Neuronal stem cell (in vitro differentiated cells): ENCODE results near the gene BTBD9.

Experiments used
- DNase-seq: peaks from one replicate; pipeline ENCODE4 v3.0.0-alpha.2; 2013; ENCODE audit warnings: low spot score
- H2AFZ ChIP-seq: one replicate; pipeline ENCODE4 v1.6.1; 2013; ENCODE audit warnings: mild to moderate bottlenecking, low read length, inconsistent platforms
- H2AK5ac ChIP-seq: 2 replicates; pipeline ENCODE4 v1.6.1; 2013; ENCODE audit warnings: low read depth, mild to moderate bottlenecking, inconsistent platforms, low read length, moderate library complexity, mixed read lengths
- H2BK120ac ChIP-seq: 2 replicates; pipeline ENCODE4 v1.6.1; 2013; ENCODE audit warnings: low read depth, mild to moderate bottlenecking, inconsistent platforms, low read length, moderate library complexity, mixed read lengths
- H2BK12ac ChIP-seq: one replicate; pipeline ENCODE4 v1.6.1; 2013; ENCODE audit warnings: low read length, inconsistent platforms
- H2BK15ac ChIP-seq: 2 replicates; pipeline ENCODE4 v1.6.1; 2013; ENCODE audit warnings: mild to moderate bottlenecking, low read length, inconsistent platforms, mixed read lengths
- H2BK5ac ChIP-seq: one replicate; pipeline ENCODE4 v1.6.1; 2013; ENCODE audit warnings: inconsistent platforms, mild to moderate bottlenecking, low read length, moderate library complexity
- H3K14ac ChIP-seq: one replicate; pipeline ENCODE4 v1.6.1; 2013; ENCODE audit warnings: low read length, inconsistent platforms
- H3K18ac ChIP-seq: 2 replicates; pipeline ENCODE4 v1.6.1; 2013; ENCODE audit warnings: low read length, inconsistent platforms
- H3K23ac ChIP-seq: 2 replicates; pipeline ENCODE4 v1.6.1; 2013; ENCODE audit warnings: low read depth, mild to moderate bottlenecking, mixed read lengths, low read length, inconsistent platforms; ENCODE audit not compliant: poor library complexity
- H3K27ac ChIP-seq: replicated peaks from 3 replicates; pipeline ENCODE4 v1.5.1; 2013; ENCODE audit warnings: low read length, inconsistent platforms
- H3K27me3 ChIP-seq, 3 experiments: 2 replicates each; pipeline ENCODE4 v1.6.1; 2013; ENCODE audit warnings: low read length in 3 of 3, mild to moderate bottlenecking in 2 of 3, inconsistent platforms in 1 of 3, low read depth in 1 of 3, mixed read lengths in 1 of 3, moderate library complexity in 1 of 3; ENCODE audit not compliant: control insufficient read depth in 3 of 3, insufficient read depth in 3 of 3
- H3K36me3 ChIP-seq, 2 donors: replicated peaks in 1 of 2; 2 replicates each; pipeline ENCODE4 v1.6.1; 2013; ENCODE audit warnings: low read length in 2 of 2; ENCODE audit not compliant: control insufficient read depth in 2 of 2, insufficient read depth in 2 of 2
- H3K4ac ChIP-seq: 2 replicates; pipeline ENCODE4 v1.6.1; 2013; ENCODE audit warnings: inconsistent platforms, mild to moderate bottlenecking, low read length, moderate library complexity
- H3K4me1 ChIP-seq, 2 donors: 1 replicate in 1 of 2; 2 replicates in 1 of 2; pipeline ENCODE4 v1.6.1; 2013; ENCODE audit warnings: low read length in 2 of 2, low read depth in 1 of 2; ENCODE audit not compliant: control insufficient read depth in 2 of 2, insufficient read depth in 1 of 2
- H3K4me2 ChIP-seq: one replicate; pipeline ENCODE4 v1.6.1; 2013; ENCODE audit warnings: mild to moderate bottlenecking, low read length, inconsistent platforms; ENCODE audit not compliant: insufficient read depth, poor library complexity, severe bottlenecking
- H3K4me3 ChIP-seq, 2 donors: 2 replicates each; pipeline ENCODE4 v1.5.1; 2013; ENCODE audit warnings: low read length in 2 of 2, mild to moderate bottlenecking in 2 of 2, inconsistent platforms in 1 of 2, moderate library complexity in 1 of 2
- H3K79me1 ChIP-seq: one replicate; pipeline ENCODE4 v1.6.1; 2013; ENCODE audit warnings: low read depth, mild to moderate bottlenecking, inconsistent platforms, low read length, moderate library complexity
- H3K9ac ChIP-seq: one replicate; pipeline ENCODE4 v1.6.1; 2013; ENCODE audit warnings: mild to moderate bottlenecking, low read depth, low read length, inconsistent platforms; ENCODE audit not compliant: poor library complexity
- H3K9me3 ChIP-seq, 2 donors: replicated peaks in 1 of 2; 2 replicates each; pipeline versions ENCODE3 to v1.6.1; 2013; ENCODE audit warnings: low read length in 2 of 2, mild to moderate bottlenecking in 2 of 2, inconsistent platforms in 1 of 2, low read depth in 1 of 2, mixed read lengths in 1 of 2, moderate library complexity in 1 of 2; ENCODE audit not compliant: control insufficient read depth in 2 of 2, insufficient read depth in 1 of 2
- H4K8ac ChIP-seq: one replicate; pipeline ENCODE4 v1.6.1; 2013; ENCODE audit warnings: low read depth, mild to moderate bottlenecking, inconsistent platforms, low read length, moderate library complexity
- H4K91ac ChIP-seq: one replicate; pipeline ENCODE4 v1.6.1; 2013; ENCODE audit warnings: low read length, low read depth, mild to moderate bottlenecking, inconsistent platforms; ENCODE audit not compliant: poor library complexity
- WGBS, 2 donors: extraction: QIAGEN DNeasy Blood & Tissue Kit; methylation state at CpG; one replicate each; pipeline ENCODE4 v1.1.7; 2013; ENCODE audit warnings: missing lambda C conversion rate in 2 of 2, mixed read lengths in 1 of 2; ENCODE audit not compliant: insufficient read length in 2 of 2, insufficient replicate concordance in 1 of 2; ENCODE audit errors: extremely low coverage in 2 of 2; 5-methylcytosine and 5-hydroxymethylcytosine counted together

Gene BTBD9

DNA sequence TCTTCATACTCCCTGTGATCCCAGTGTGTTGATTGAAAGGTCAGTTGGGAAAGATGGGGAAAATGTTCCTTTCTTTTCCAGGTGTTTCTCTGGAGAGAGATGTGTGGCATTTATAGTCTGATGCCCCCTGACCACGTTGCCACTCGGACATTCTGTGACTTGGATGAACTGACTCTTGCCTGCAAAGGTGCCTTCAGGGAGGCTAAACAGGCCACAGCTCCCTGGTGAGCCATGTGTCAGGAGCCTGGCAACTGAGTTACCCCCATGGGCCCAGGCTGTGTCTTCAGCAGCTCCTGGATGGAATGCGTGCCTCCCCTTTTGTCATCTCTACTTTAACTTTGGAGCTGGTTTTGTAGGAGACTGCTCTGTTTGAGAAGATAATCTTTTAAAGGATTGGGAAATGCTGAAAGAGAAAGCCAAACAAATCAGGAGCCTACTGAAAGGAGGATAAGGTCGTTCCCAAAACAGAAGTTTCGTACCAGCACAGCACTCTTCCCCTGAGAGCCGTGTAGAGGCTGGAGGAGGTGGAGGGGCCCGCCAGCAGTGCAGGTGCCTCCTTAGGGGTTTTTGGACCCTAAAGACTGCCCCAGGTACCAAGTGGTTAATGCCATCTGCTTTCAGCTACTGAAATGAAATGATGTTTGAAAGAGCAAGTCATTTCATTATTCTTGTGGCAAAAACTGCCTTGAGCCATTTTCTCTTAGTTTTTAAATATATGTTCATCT, 497.4 kb downstream of the BTBD9 start:
- Histone ChIP-seq H3K9ac (no peak overlapping the region), H3K79me1 (no peaks in the 10 kb centered on the region), H4K91ac (no peak overlapping the region), H4K8ac (no peak overlapping the region), H3K4me2 (no peak overlapping the region), H2AK5ac (no peak overlapping the region), H3K23ac (no peak overlapping the region), H2BK12ac (no peak overlapping the region), H3K18ac (no peak overlapping the region), H3K4me1 (peaks cover 8 to 22% of the 10 kb centered on the region in 2 donors), H3K9me3 (peaks cover 0 to 6% of the 10 kb centered on the region in 2 donors), H3K27me3 (no peaks in the 10 kb centered on the region), H2BK120ac (no peak overlapping the region), H3K4ac (no peak overlapping the region), H2BK5ac (no peak overlapping the region), H3K27ac (no peak overlapping the region), H3K4me3 (no peak overlapping the region), H3K14ac (no peak overlapping the region), H3K36me3 (peaks cover 0 to 3% of the 10 kb centered on the region in 2 donors), H2BK15ac (no peak overlapping the region), H2AFZ (no peak overlapping the region)
- no peak for DNase-seq
- WGBS, 2 donors: no CpG with 5 or more reads among the region's 7 CpGs

DNA sequence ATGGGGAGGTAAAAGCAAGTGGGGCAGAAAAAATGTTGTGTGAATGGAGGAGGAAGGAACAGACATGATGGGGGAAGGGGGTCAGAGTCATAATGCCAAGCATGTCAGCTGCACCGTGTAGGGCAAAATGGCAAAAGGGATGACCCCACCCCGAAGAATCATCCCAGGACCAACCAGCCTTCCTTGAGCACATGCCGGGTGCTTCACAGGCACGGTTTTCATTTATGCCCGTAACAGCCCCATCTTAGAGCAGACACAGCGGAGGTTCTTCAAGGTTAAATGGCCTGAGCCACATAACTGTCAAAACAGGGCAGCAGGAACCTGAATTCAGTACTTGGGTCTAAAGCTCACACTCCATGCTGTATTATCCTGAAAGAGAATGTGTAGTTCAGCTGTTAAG, 498.0 kb downstream of the BTBD9 start:
- no peak for DNase-seq
- H2BK15ac ChIP-seq: no peak overlapping the region
- no CpG with 5 or more reads among the region's 6 CpGs for WGBS, 2 donors
- no peak overlapping the region for H3K27ac ChIP-seq
- no peak overlapping the region for H2BK12ac ChIP-seq
- no peak overlapping the region for H3K4me3 ChIP-seq
- H3K4me1 ChIP-seq: peaks cover 10 to 25% of the 10 kb centered on the region in 2 donors
- H4K91ac ChIP-seq: no peak overlapping the region
- H2BK5ac ChIP-seq: no peak overlapping the region
- H3K79me1 ChIP-seq: no peaks in the 10 kb centered on the region
- H3K4me2 ChIP-seq: no peak overlapping the region
- peaks cover 0 to 6% of the 10 kb centered on the region in 2 donors for H3K9me3 ChIP-seq
- H3K36me3 ChIP-seq: peaks cover 0 to 3% of the 10 kb centered on the region in 2 donors
- H3K27me3 ChIP-seq: no peaks in the 10 kb centered on the region
- H3K14ac ChIP-seq: no peak overlapping the region
- H3K4ac ChIP-seq: no peak overlapping the region
- H2AK5ac ChIP-seq: no peak overlapping the region
- H3K23ac ChIP-seq: no peak overlapping the region
- no peak overlapping the region for H3K18ac ChIP-seq
- H3K9ac ChIP-seq: no peak overlapping the region
- H2AFZ ChIP-seq: no peak overlapping the region
- H2BK120ac ChIP-seq: no peak overlapping the region
- no peak overlapping the region for H4K8ac ChIP-seq

DNA sequence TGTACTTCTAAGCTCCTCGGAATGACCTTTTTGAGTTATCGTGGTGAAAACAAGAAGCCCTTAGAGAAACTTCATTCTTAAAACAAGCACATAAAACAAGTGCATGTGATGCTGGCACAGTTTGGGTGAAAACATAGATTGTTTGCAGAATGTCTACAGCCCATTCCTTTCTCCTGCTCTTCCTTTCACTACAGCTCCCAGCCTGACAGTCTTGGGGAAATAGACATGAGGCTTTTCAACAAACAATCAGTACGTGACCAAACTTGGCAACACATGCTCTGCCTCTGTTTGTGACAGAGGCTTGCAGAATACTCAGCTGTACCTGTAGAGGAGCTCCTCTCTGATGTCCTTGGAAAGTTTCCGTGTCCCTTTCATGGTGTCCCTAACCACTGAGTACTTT, 498.6 kb downstream of the BTBD9 start:
- Histone ChIP-seq H4K8ac (no peak overlapping the region), H3K4ac (no peak overlapping the region), H2BK12ac (no peak overlapping the region), H3K18ac (no peak overlapping the region), H3K27ac (no peak overlapping the region), H2AK5ac (no peak overlapping the region), H2AFZ (no peak overlapping the region), H3K36me3 (peaks cover 0 to 3% of the 10 kb centered on the region in 2 donors), H3K27me3 (no peaks in the 10 kb centered on the region), H3K14ac (no peak overlapping the region), H2BK15ac (no peak overlapping the region), H3K9ac (no peak overlapping the region), H4K91ac (no peak overlapping the region), H3K9me3 (peaks cover 0 to 6% of the 10 kb centered on the region in 2 donors), H3K23ac (no peak overlapping the region), H3K4me2 (no peak overlapping the region), H3K4me1 (peaks cover 10 to 25% of the 10 kb centered on the region in 2 donors), H2BK120ac (no peak overlapping the region), H3K79me1 (no peaks in the 10 kb centered on the region), H3K4me3 (no peak overlapping the region), H2BK5ac (no peak overlapping the region)
- no CpG with 5 or more reads among the region's 4 CpGs for WGBS, 2 donors
- DNase-seq: no peak

DNA sequence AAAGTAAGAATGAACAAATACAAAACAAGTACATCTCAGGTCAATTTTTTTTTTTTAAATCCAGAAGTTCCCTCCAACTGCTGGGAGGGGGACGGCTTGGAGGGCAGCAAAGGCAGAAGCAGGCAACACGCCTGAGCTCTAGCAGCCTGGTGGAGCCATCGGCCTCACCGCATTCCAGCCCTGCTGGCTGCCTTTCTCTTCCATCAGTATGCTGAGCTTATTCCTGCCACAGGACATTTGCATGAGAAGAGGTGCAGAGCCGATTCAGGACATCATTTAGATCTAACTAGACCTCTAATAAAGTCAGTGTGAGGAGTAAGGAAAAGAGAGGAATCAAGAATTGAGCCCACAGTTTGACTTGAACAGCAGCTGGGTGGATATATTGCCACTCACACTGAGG, 501.4 kb downstream of the BTBD9 start:
- H4K91ac ChIP-seq: no peak overlapping the region
- no peak overlapping the region for H3K18ac ChIP-seq
- no peak overlapping the region for H3K23ac ChIP-seq
- DNase-seq: no peak
- H2BK120ac ChIP-seq: no peak overlapping the region
- H3K4me2 ChIP-seq: no peak overlapping the region
- H3K4ac ChIP-seq: no peak overlapping the region
- peaks cover 10 to 23% of the 10 kb centered on the region in 2 donors for H3K4me1 ChIP-seq
- peaks cover 0 to 6% of the 10 kb centered on the region in 2 donors for H3K9me3 ChIP-seq
- H2BK5ac ChIP-seq: no peak overlapping the region
- H3K4me3 ChIP-seq: no peak overlapping the region
- WGBS, 2 donors: no CpG with 5 or more reads among the region's 5 CpGs
- no peak overlapping the region for H4K8ac ChIP-seq
- no peak overlapping the region for H2AK5ac ChIP-seq
- H3K79me1 ChIP-seq: no peaks in the 10 kb centered on the region
- no peak overlapping the region for H3K27ac ChIP-seq
- H2BK12ac ChIP-seq: no peak overlapping the region
- no peaks in the 10 kb centered on the region for H3K27me3 ChIP-seq
- H2AFZ ChIP-seq: no peak overlapping the region
- H2BK15ac ChIP-seq: no peak overlapping the region
- H3K36me3 ChIP-seq: peaks cover 0 to 2% of the 10 kb centered on the region in 2 donors
- H3K14ac ChIP-seq: no peak overlapping the region
- H3K9ac ChIP-seq: no peak overlapping the region
